Colonic mucosa (tissue), 4 donors: ENCODE results near the gene FASTKD1. TPM values are rescaled to one million over a fixed set of nuclear protein-coding genes. Genes with fewer than 3 reads are reported as not detected.

ENCODE experiments used
- DNase-seq: peaks from one replicate; pipeline ENCODE4 v3.0.0-alpha.2; 2020
- H3K27ac ChIP-seq: fragments of 200-600 bp; one replicate; pipeline ENCODE4 v1.8.0; 2021
- H3K27me3 ChIP-seq: fragments of 200-600 bp; one replicate; pipeline ENCODE4 v1.8.0; 2021
- H3K36me3 ChIP-seq: fragments of 200-600 bp; one replicate; pipeline ENCODE4 v1.8.0; 2021
- H3K4me1 ChIP-seq: fragments of 200-600 bp; one replicate; pipeline ENCODE4 v1.8.0; 2021; ENCODE audit warnings: mild to moderate bottlenecking
- H3K4me3 ChIP-seq: fragments of 200-600 bp; one replicate; pipeline ENCODE4 v1.8.0; 2021
- H3K9ac ChIP-seq, 2 donors: one replicate each; pipeline ENCODE4 v1.7.0; 2013; ENCODE audit warnings: control low read depth in 2 of 2, low read depth in 2 of 2, low read length in 2 of 2
- H3K9me3 ChIP-seq: fragments of 200-600 bp; one replicate; pipeline ENCODE4 v1.8.0; 2021
- CTCF ChIP-seq: fragments of 200-600 bp; IDR thresholded peaks from one replicate; pipeline ENCODE4 v1.8.0; 2022; ENCODE audit warnings: antibody characterized with exemption, mild to moderate bottlenecking
- intact Hi-C: fragments of 100-400 bp; cut with DNase I; formaldehyde crosslinking; loops from one replicate; pipeline ENCODE4 v1.14.1; 2022
- total RNA-seq, 2 donors: library from RNA; stranded (reverse); fragmentation: NEBNext Ultra II Directional in 1 of 2; extraction: Animal tissue kit (Norgen Biotek cat#: 25700) in 1 of 2; gene quantifications; one replicate each; pipeline ENCODE4 v1.2.1, GENCODE V29; 2021
- donor health status: healthy.
- donor health status: DM: no; HTN: no; CAD: no.
- donor health status: DM: no; HTN: no; CAD: no.

The FASTKD1 gene
- total RNA-seq, 2 donors from 2014 or later = 46.7 to 65.2 TPM

DNA sequence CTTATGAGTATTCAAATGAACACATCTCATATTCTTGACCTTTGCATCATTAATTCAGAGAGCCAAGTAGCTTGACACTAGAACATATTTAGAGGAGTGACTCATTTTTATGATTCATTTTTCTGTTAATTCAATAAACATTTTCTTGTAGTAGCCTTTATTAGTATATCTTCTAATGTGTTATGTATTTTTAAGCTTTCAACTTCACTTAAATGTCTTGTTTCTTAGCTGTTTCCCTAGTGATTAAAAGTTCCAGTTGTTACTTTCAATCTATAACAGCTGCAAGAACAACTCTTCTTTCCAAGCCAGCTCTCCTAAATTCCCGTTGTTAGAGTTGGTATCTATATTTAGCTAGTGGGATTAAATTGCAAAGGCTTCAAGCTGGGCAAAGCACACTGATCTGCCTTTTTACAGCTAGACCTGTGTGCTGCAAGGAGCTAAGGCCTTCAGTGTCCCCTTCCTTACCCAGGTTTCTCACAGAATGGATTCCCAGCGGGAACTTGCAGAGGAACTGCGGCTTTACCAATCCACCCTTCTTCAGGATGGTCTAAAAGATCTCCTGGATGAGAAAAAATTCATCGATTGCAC is 64.3 kb downstream of the FASTKD1 start, which contains the start of gene KLHL41:
TSS of gene KLHL41 (plus strand) at position 405 of the 588 bp plus-strand sequence. CDS start at position 482, 77 bp downstream.
- Histone ChIP-seq H3K4me3 (no peak within 1 kb of the TSS), H3K4me1 (no peaks in the 10 kb centered on the region), H3K9me3 (no peaks in the 10 kb centered on the region), H3K36me3 (no peaks in the 10 kb centered on the region), H3K27me3 (no peaks in the 10 kb centered on the region), H3K27ac (no peak within 1 kb of the TSS), H3K9ac (no peak within 1 kb of the TSS)
- intact Hi-C loops = no loop called here
- DNase-seq = no peak
- TF ChIP-seq CTCF = no peak

- no peak for TF ChIP-seq CTCF
- no peak for DNase-seq
- no peak overlapping the region for H3K4me3 ChIP-seq
- H3K36me3 ChIP-seq = no peaks in the 10 kb centered on the region
- intact Hi-C loops = no loop called here
- no peak overlapping the region for H3K9ac ChIP-seq
- no peaks in the 10 kb centered on the region for H3K4me1 ChIP-seq
- no peaks in the 10 kb centered on the region for H3K9me3 ChIP-seq
- no peak overlapping the region for H3K27ac ChIP-seq
- H3K27me3 ChIP-seq = no peaks in the 10 kb centered on the region
These were observed 66.0 kb downstream of the FASTKD1 start for GRCh38 chr2:169507698-169508097.

- no peak overlapping the region for H3K27ac ChIP-seq
- no peak overlapping the region for H3K9ac ChIP-seq
- no peaks in the 10 kb centered on the region for H3K36me3 ChIP-seq
- intact Hi-C loops = no loop called here
- H3K4me3 ChIP-seq = no peak overlapping the region
- H3K9me3 ChIP-seq = no peaks in the 10 kb centered on the region
- DNase-seq = no peak
- TF ChIP-seq CTCF = no peak
- H3K27me3 ChIP-seq = no peaks in the 10 kb centered on the region
- no peaks in the 10 kb centered on the region for H3K4me1 ChIP-seq
These were observed 69.0 kb downstream of the FASTKD1 start for GRCh38 chr2:169504651-169505050.

DNA sequence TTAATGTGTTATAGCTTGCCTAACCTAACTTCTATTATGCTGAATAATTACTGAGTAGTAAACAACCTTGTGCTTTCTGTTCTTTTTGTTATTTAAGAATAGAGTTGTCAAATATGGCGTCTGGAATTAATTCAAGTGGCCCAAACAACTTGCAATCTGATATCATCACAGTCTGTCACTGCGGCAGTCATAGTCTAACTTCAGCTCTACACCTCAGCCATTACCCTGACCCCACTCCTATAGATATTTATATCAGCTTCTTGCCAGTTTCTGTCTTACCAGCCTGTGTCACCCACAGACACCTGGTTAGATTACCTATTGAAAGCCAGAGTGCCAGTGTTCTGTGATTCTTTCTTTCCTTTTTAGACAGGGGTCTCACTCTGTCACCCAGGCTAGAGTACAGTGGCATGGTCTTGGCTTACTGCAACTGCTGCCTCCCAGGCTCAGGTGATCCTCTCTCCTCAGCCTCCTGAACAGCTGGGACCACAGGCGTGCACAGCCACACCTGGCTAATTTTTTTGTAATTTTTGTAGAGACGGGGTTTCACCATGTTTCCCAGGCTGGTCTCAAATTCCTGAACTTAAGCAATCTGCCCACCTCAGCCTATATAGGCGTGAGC is 78.2 kb downstream of the FASTKD1 start:
- no peaks in the 10 kb centered on the region for H3K27me3 ChIP-seq
- no peak for DNase-seq
- H3K36me3 ChIP-seq = no peaks in the 10 kb centered on the region
- no peak for TF ChIP-seq CTCF
- H3K9ac ChIP-seq = no peak overlapping the region
- intact Hi-C loops = no loop called here
- H3K4me1 ChIP-seq = no peaks in the 10 kb centered on the region
- H3K9me3 ChIP-seq = no peaks in the 10 kb centered on the region
- H3K27ac ChIP-seq = no peak overlapping the region
- no peak overlapping the region for H3K4me3 ChIP-seq

DNA sequence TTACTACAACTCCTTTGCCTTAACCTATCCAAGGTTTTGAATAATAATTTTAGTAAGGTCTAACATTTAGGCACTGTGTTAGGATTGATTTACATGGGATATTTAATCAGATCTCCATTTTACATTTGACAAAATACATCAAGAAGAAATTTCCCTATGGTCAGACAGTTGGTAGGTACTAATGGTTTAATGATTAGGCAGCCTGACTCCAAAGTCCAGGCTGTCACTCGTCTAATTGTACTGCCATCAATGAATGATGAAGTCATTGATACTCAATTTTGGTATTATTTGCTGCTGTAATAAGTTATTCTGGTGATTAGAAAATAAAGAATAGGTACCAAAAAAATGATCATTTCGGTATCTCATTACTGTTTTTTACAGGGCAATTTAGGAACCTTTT is 80.3 kb downstream of the FASTKD1 start:
- intact Hi-C loops = no loop called here
- Histone ChIP-seq H3K9ac (no peak overlapping the region), H3K27me3 (no peaks in the 10 kb centered on the region), H3K4me3 (no peak overlapping the region), H3K27ac (no peak overlapping the region), H3K9me3 (no peaks in the 10 kb centered on the region), H3K4me1 (no peaks in the 10 kb centered on the region), H3K36me3 (no peaks in the 10 kb centered on the region)
- no peak for TF ChIP-seq CTCF
- DNase-seq = no peak
